WTC11 (cell line): ENCODE data around the gene FGF5. TPM values are rescaled to one million over a fixed set of nuclear protein-coding genes. Genes with fewer than 3 reads are reported as not detected.

Experiments
- ATAC-seq: fragments of 200-7000 bp; cut with Tn5 transposase; 2 replicates; pipeline ENCODE4 v1.10.0; 2021; ENCODE audit warnings: mild to moderate bottlenecking, moderate library complexity
- CTCF ChIA-PET: fragments of 300-600 bp; sonication (Branson Sonifier 250); formaldehyde crosslinking; loops from one replicate; lab custom pipeline; 2021; ENCODE audit warnings: antibody characterized with exemption; lab: Charles Lee
- POLR2A ChIA-PET: fragments of 350-600 bp; sonication (Branson Sonifier 250); formaldehyde crosslinking; loops from one replicate; lab custom pipeline; 2021; ENCODE audit warnings: antibody characterized with exemption; lab: Charles Lee
- DNase-seq: peaks from one replicate; pipeline ENCODE4 v3.0.0; 2021; ENCODE audit warnings: low spot score
- H3K27ac Mint-ChIP-seq: 2 replicates; pipeline ENCODE4 v1.8.0; 2021; ENCODE audit warnings: mixed read lengths
- H3K27me3 Mint-ChIP-seq: 2 replicates; pipeline ENCODE4 v1.8.0; 2021; ENCODE audit warnings: low read depth, mild to moderate bottlenecking, moderate library complexity, mixed read lengths
- H3K36me3 Mint-ChIP-seq: 2 replicates; pipeline ENCODE4 v1.8.0; 2021; ENCODE audit warnings: mixed read lengths
- H3K4me1 Mint-ChIP-seq: 2 replicates; pipeline ENCODE4 v1.8.0; 2022; ENCODE audit warnings: mixed read lengths
- H3K4me3 Mint-ChIP-seq: 2 replicates; pipeline ENCODE4 v1.8.0; 2021; ENCODE audit warnings: mild to moderate bottlenecking, moderate library complexity, mixed read lengths
- H3K9me3 Mint-ChIP-seq: 2 replicates; pipeline ENCODE4 v1.8.0; 2021; ENCODE audit warnings: mixed read lengths
- GRHL2 ChIP-seq: fragments of 250-450 bp; sonication (Bioruptor Pico); IDR thresholded peaks from 2 replicates; pipeline ENCODE4 v1.8.0; 2022; ENCODE audit warnings: mild to moderate bottlenecking, moderate library complexity; ENCODE audit not compliant: insufficient replicate concordance, severe bottlenecking
- MYBL2 ChIP-seq: sonication (generic); formaldehyde crosslinking; IDR thresholded peaks from 2 replicates; pipeline ENCODE4 v1.8.1; 2023; ENCODE audit warnings: mild to moderate bottlenecking, moderate library complexity, missing genetic modification reagents
- NR2C2 ChIP-seq: sonication (generic); formaldehyde crosslinking; IDR thresholded peaks from 2 replicates; pipeline ENCODE4 v1.8.0; 2022; ENCODE audit warnings: mild to moderate bottlenecking, missing genetic modification reagents
- OVOL2 ChIP-seq: fragments of 250-450 bp; sonication (Bioruptor Pico); IDR thresholded peaks from 2 replicates; pipeline ENCODE4 v1.9.0; 2021; ENCODE audit warnings: mild to moderate bottlenecking, borderline replicate concordance
- SP1 ChIP-seq: sonication (generic); formaldehyde crosslinking; conservative IDR thresholded peaks from 2 replicates; pipeline ENCODE4 v1.8.1; 2022; ENCODE audit warnings: missing genetic modification reagents
- TCF7 ChIP-seq: sonication (generic); formaldehyde crosslinking; IDR thresholded peaks from 2 replicates; pipeline ENCODE4 v1.8.0; 2022; ENCODE audit warnings: mild to moderate bottlenecking, low read depth, missing genetic modification reagents, moderate library complexity
- ZNF416 ChIP-seq: fragments of 250-450 bp; sonication (Bioruptor Pico); IDR thresholded peaks from 2 replicates; pipeline ENCODE4 v1.9.0; 2021; ENCODE audit warnings: mild to moderate bottlenecking, inconsistent platforms
- total RNA-seq: library from RNA; stranded (reverse); gene quantifications from 3 replicates; pipeline ENCODE4 v1.2.3, GENCODE V29; 2021
- TF ChIP-seq, protein P1 (sequence below): sonication (generic); formaldehyde crosslinking; IDR thresholded peaks from 2 replicates; pipeline ENCODE4 v1.8.0; 2023; ENCODE audit warnings: missing genetic modification reagents, mild to moderate bottlenecking, borderline replicate concordance
- TF ChIP-seq, protein P2 (sequence below): sonication (generic); formaldehyde crosslinking; IDR thresholded peaks from 2 replicates; pipeline ENCODE4 v1.8.0; 2023; ENCODE audit warnings: missing genetic modification reagents
- TF ChIP-seq, protein P3 (sequence below): sonication (generic); formaldehyde crosslinking; IDR thresholded peaks from 2 replicates; pipeline ENCODE4 v1.8.1; 2023; ENCODE audit warnings: mild to moderate bottlenecking, missing genetic modification reagents
- TF ChIP-seq, protein P4 (sequence below): sonication (generic); formaldehyde crosslinking; IDR thresholded peaks from 2 replicates; pipeline ENCODE4 v1.8.1; 2023; ENCODE audit warnings: mild to moderate bottlenecking, missing genetic modification reagents, moderate library complexity
- TF ChIP-seq, protein P5 (sequence below): sonication (generic); formaldehyde crosslinking; IDR thresholded peaks from 2 replicates; pipeline ENCODE4 v1.8.0; 2022; ENCODE audit warnings: mild to moderate bottlenecking, missing genetic modification reagents
- TF ChIP-seq, protein P6 (sequence below): sonication (generic); formaldehyde crosslinking; IDR thresholded peaks from 2 replicates; pipeline ENCODE4 v1.8.0; 2022; ENCODE audit warnings: mild to moderate bottlenecking, missing genetic modification reagents
- TF ChIP-seq, protein P7 (sequence below): sonication (generic); formaldehyde crosslinking; IDR thresholded peaks from 2 replicates; pipeline ENCODE4 v1.8.1; 2022; ENCODE audit warnings: missing genetic modification reagents, borderline replicate concordance
- TF ChIP-seq, protein P8 (sequence below): sonication (generic); formaldehyde crosslinking; IDR thresholded peaks from 2 replicates; pipeline ENCODE4 v1.8.1; 2022; ENCODE audit warnings: low read depth, missing genetic modification reagents, borderline replicate concordance
- TF ChIP-seq, protein P9 (sequence below): sonication (generic); formaldehyde crosslinking; IDR thresholded peaks from 2 replicates; pipeline ENCODE4 v1.8.0; 2022; ENCODE audit warnings: mild to moderate bottlenecking, missing genetic modification reagents

Gene FGF5
- total RNA-seq, 1 experiment from 2014 or later, result not detected

DNA sequence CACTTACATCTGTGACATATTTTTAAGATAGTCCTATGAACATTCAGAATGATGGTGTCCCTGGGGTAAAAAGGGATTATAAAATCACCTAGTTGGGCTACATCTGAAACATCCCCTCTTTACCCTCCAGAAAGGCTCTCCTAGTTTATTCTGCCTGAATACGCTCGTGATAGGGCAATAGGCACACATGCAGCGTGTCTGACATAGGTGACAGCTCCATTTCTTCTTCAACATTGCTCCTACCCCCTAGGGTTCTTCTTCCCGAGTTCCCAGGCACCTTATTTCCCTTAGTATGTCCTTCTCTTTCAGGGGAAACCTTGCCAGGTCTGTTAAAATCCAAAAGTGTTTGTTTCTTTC is 42.0 kb downstream of the FGF5 start (continued):
- TF ChIP-seq, protein P1, sequence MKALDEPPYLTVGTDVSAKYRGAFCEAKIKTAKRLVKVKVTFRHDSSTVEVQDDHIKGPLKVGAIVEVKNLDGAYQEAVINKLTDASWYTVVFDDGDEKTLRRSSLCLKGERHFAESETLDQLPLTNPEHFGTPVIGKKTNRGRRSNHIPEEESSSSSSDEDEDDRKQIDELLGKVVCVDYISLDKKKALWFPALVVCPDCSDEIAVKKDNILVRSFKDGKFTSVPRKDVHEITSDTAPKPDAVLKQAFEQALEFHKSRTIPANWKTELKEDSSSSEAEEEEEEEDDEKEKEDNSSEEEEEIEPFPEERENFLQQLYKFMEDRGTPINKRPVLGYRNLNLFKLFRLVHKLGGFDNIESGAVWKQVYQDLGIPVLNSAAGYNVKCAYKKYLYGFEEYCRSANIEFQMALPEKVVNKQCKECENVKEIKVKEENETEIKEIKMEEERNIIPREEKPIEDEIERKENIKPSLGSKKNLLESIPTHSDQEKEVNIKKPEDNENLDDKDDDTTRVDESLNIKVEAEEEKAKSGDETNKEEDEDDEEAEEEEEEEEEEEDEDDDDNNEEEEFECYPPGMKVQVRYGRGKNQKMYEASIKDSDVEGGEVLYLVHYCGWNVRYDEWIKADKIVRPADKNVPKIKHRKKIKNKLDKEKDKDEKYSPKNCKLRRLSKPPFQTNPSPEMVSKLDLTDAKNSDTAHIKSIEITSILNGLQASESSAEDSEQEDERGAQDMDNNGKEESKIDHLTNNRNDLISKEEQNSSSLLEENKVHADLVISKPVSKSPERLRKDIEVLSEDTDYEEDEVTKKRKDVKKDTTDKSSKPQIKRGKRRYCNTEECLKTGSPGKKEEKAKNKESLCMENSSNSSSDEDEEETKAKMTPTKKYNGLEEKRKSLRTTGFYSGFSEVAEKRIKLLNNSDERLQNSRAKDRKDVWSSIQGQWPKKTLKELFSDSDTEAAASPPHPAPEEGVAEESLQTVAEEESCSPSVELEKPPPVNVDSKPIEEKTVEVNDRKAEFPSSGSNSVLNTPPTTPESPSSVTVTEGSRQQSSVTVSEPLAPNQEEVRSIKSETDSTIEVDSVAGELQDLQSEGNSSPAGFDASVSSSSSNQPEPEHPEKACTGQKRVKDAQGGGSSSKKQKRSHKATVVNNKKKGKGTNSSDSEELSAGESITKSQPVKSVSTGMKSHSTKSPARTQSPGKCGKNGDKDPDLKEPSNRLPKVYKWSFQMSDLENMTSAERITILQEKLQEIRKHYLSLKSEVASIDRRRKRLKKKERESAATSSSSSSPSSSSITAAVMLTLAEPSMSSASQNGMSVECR (CRISPR knock-in tag), result no peak
- no peak for TF ChIP-seq SP1

DNA sequence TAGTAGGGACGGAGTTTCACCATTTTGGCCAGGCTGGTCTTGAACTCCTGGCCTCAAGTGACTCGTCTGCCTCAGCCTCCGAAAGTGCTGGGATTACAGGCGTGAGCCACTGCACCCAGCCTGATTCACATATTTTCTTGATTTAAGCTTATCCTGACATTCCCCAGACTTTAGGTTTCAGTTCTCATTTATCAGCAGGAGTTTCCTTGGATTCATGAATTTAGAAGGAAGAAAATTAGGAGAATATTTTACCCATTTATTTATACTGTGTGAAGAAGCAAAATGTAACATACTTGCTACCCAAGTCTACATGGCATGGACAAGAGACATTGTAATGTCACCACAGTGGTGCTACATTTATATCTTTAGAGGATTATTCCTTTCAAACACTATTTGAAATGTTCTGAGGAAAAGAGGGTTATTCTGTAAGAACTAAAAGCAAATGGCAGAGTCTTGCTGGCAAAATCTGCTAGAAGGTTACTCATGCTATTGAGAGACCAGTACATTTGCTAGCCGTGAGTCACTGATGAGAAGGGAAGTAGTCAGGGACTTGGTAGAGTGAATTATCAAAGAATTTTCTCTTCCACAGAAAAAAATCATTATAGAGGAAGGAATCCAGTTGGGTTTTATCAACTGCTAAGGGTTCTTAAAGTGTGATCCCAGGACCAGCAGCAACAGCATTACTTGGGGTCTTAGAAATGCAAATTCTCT is 43.0 kb downstream of the FGF5 start:
- POLR2A ChIA-PET, result no interaction called here
- TF ChIP-seq, protein P2, sequence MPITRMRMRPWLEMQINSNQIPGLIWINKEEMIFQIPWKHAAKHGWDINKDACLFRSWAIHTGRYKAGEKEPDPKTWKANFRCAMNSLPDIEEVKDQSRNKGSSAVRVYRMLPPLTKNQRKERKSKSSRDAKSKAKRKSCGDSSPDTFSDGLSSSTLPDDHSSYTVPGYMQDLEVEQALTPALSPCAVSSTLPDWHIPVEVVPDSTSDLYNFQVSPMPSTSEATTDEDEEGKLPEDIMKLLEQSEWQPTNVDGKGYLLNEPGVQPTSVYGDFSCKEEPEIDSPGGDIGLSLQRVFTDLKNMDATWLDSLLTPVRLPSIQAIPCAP (CRISPR knock-in tag), result no peak
- TF ChIP-seq, protein P3, sequence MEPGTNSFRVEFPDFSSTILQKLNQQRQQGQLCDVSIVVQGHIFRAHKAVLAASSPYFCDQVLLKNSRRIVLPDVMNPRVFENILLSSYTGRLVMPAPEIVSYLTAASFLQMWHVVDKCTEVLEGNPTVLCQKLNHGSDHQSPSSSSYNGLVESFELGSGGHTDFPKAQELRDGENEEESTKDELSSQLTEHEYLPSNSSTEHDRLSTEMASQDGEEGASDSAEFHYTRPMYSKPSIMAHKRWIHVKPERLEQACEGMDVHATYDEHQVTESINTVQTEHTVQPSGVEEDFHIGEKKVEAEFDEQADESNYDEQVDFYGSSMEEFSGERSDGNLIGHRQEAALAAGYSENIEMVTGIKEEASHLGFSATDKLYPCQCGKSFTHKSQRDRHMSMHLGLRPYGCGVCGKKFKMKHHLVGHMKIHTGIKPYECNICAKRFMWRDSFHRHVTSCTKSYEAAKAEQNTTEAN, result no peak
- TF ChIP-seq GRHL2 (CRISPR knock-in tag), result no peak
- TF ChIP-seq TCF7, result no peak
- TF ChIP-seq OVOL2, result no peak
- TF ChIP-seq, all 79 proteins: peak for 0
- H3K9me3 Mint-ChIP-seq, result no peaks in the 10 kb centered on the region
- H3K27me3 Mint-ChIP-seq, result no peaks in the 10 kb centered on the region; the same call in 1 of the 2 replicates
- H3K4me3 Mint-ChIP-seq, result no peak overlapping the region
- no peaks in the 10 kb centered on the region for H3K36me3 Mint-ChIP-seq
- CTCF ChIA-PET, result interaction anchor here (1.5 kb wide), 1 partner anchor 1267 kb away, joined by 3 read pairs; no protein-coding TSS in a partner anchor
- H3K4me1 Mint-ChIP-seq, result peaks cover 43% of the 10 kb centered on the region
- ATAC-seq, result no peak
- no peak for DNase-seq
- no peak overlapping the region for H3K27ac Mint-ChIP-seq

DNA sequence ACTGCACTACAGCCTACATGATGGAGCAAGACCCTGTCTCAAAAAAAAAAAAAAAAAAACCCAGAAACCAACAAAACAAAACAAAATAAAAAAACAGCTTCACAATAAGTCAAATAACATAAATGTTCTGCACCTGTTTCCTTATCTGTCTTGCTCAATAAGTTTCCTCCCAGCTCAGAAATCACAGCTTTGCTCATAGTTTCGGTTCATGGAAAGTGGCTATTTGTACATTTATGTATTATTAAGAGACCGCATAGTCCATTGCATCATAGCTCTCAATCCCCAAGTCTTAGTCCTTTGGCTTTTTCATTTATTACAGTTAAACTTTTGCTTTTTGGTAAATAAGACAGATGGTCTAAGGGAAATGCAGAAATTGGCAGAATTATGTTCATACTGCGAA is 44.7 kb downstream of the FGF5 start:
- no peaks in the 10 kb centered on the region; the same call in 1 of the 2 replicates for H3K27me3 Mint-ChIP-seq
- CTCF ChIA-PET, result interaction anchor here (0.6 kb wide), 1 partner anchor 85 kb away, joined by 3 read pairs; no protein-coding TSS in a partner anchor
- TF ChIP-seq ZNF416 (CRISPR knock-in tag) (no peak), SP1 (no peak), GRHL2 (CRISPR knock-in tag) (no peak), NR2C2 (no peak), MYBL2 (no peak)
- TF ChIP-seq, protein P4, sequence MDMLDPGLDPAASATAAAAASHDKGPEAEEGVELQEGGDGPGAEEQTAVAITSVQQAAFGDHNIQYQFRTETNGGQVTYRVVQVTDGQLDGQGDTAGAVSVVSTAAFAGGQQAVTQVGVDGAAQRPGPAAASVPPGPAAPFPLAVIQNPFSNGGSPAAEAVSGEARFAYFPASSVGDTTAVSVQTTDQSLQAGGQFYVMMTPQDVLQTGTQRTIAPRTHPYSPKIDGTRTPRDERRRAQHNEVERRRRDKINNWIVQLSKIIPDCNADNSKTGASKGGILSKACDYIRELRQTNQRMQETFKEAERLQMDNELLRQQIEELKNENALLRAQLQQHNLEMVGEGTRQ (CRISPR knock-in tag), result no peak
- TF ChIP-seq, protein P5, sequence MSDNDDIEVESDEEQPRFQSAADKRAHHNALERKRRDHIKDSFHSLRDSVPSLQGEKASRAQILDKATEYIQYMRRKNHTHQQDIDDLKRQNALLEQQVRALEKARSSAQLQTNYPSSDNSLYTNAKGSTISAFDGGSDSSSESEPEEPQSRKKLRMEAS (CRISPR knock-in tag), result no peak
- TF ChIP-seq, protein P6, sequence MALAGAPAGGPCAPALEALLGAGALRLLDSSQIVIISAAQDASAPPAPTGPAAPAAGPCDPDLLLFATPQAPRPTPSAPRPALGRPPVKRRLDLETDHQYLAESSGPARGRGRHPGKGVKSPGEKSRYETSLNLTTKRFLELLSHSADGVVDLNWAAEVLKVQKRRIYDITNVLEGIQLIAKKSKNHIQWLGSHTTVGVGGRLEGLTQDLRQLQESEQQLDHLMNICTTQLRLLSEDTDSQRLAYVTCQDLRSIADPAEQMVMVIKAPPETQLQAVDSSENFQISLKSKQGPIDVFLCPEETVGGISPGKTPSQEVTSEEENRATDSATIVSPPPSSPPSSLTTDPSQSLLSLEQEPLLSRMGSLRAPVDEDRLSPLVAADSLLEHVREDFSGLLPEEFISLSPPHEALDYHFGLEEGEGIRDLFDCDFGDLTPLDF (CRISPR knock-in tag), result no peak
- TF ChIP-seq, protein P7, sequence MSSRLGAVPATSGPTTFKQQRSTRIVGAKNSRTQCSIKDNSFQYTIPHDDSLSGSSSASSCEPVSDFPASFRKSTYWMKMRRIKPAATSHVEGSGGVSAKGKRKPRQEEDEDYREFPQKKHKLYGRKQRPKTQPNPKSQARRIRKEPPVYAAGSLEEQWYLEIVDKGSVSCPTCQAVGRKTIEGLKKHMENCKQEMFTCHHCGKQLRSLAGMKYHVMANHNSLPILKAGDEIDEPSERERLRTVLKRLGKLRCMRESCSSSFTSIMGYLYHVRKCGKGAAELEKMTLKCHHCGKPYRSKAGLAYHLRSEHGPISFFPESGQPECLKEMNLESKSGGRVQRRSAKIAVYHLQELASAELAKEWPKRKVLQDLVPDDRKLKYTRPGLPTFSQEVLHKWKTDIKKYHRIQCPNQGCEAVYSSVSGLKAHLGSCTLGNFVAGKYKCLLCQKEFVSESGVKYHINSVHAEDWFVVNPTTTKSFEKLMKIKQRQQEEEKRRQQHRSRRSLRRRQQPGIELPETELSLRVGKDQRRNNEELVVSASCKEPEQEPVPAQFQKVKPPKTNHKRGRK, result no peak
- TF ChIP-seq, protein P8, sequence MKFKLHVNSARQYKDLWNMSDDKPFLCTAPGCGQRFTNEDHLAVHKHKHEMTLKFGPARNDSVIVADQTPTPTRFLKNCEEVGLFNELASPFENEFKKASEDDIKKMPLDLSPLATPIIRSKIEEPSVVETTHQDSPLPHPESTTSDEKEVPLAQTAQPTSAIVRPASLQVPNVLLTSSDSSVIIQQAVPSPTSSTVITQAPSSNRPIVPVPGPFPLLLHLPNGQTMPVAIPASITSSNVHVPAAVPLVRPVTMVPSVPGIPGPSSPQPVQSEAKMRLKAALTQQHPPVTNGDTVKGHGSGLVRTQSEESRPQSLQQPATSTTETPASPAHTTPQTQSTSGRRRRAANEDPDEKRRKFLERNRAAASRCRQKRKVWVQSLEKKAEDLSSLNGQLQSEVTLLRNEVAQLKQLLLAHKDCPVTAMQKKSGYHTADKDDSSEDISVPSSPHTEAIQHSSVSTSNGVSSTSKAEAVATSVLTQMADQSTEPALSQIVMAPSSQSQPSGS, result no peak
- TF ChIP-seq, protein P9, sequence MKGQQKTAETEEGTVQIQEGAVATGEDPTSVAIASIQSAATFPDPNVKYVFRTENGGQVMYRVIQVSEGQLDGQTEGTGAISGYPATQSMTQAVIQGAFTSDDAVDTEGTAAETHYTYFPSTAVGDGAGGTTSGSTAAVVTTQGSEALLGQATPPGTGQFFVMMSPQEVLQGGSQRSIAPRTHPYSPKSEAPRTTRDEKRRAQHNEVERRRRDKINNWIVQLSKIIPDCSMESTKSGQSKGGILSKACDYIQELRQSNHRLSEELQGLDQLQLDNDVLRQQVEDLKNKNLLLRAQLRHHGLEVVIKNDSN (CRISPR knock-in tag), result no peak
- TF ChIP-seq, all 79 proteins: peak for 0
- Mint-ChIP-seq H3K9me3 (no peaks in the 10 kb centered on the region), H3K4me3 (no peak overlapping the region), H3K36me3 (no peaks in the 10 kb centered on the region), H3K27ac (no peak overlapping the region), H3K4me1 (peaks cover 38% of the 10 kb centered on the region)
- ATAC-seq (no peak), DNase-seq (no peak)
- POLR2A ChIA-PET, result no interaction called here
